RWPE1 (cell line): ENCODE results near the gene APLN.

Source experiments
- CTCF ChIA-PET: fragments of 350-600 bp; sonication (Branson Sonifier 250); formaldehyde crosslinking; extraction: SDS; loops from one replicate; lab custom pipeline; 2021; lab: Yijun Ruan, JAX
- POLR2A ChIA-PET: fragments of 400-600 bp; formaldehyde crosslinking; extraction: SDS; loops from one replicate; lab custom pipeline; 2020; ENCODE audit warnings: antibody characterized with exemption; ENCODE audit not compliant: low non-redundant PET; lab: Yijun Ruan, JAX
- DNase-seq: peaks from one replicate; pipeline ENCODE4 v3.0.0; 2012; ENCODE audit warnings: low spot score
- H3K27ac ChIP-seq: fragments of 450-650 bp; 2 replicates; pipeline ENCODE4 v1.5.1; 2017
- TF ChIP-seq, protein P1 (sequence below): fragments of 450-650 bp; conservative IDR thresholded peaks from 2 replicates; pipeline ENCODE4 v1.5.1; 2017; ENCODE audit warnings: low read depth, mild to moderate bottlenecking

APLN gene

DNA sequence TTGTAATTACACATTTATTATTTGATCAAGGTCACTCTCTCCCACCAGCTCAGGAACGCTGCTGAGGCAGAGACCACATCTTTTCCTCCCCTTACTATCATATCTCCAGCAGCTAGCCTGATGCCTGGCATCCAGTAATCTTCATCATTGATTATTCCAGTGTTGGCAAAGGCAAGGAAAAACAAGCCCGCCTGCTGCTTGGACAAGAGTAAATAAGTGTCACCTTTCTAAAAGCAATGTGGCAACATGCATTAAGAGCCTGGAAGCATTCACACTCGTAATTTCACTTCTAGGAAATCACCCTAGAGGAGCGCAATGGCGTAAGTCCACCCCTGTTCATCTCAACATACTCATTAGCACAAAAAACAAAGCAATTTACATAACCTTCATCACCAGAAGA, 54.8 kb downstream of the APLN start:
- ChIA-PET POLR2A (no interaction called here), CTCF (no interaction called here)
- no peak for DNase-seq
- TF ChIP-seq, protein P1, sequence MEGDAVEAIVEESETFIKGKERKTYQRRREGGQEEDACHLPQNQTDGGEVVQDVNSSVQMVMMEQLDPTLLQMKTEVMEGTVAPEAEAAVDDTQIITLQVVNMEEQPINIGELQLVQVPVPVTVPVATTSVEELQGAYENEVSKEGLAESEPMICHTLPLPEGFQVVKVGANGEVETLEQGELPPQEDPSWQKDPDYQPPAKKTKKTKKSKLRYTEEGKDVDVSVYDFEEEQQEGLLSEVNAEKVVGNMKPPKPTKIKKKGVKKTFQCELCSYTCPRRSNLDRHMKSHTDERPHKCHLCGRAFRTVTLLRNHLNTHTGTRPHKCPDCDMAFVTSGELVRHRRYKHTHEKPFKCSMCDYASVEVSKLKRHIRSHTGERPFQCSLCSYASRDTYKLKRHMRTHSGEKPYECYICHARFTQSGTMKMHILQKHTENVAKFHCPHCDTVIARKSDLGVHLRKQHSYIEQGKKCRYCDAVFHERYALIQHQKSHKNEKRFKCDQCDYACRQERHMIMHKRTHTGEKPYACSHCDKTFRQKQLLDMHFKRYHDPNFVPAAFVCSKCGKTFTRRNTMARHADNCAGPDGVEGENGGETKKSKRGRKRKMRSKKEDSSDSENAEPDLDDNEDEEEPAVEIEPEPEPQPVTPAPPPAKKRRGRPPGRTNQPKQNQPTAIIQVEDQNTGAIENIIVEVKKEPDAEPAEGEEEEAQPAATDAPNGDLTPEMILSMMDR, result no peak
- H3K27ac ChIP-seq, result peak overlapping the region; percentile 68

DNA sequence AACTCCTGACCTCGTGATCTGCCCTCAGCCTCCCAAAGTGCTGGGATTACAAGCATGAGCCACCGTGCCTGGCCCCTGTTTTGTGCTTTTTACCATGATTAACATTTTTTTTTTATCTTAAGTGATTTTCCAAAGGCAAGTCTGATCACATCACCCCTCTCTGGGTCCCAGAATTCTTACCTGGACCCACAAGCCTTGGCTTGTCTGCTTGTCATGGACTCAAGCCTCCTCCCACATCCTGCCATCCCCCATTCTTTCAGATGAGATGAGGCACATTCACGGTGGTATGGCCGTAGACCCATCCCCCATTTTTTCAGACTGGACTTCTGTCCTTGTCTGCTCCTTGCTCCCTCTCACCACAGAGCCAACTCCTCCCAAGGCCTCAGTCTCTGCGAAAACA, 55.3 kb downstream of the APLN start:
- H3K27ac ChIP-seq, result peak overlapping the region; percentile 68
- peak; percentile 49 for DNase-seq
- TF ChIP-seq, protein P1, result no peak
- CTCF ChIA-PET, result no interaction called here
- POLR2A ChIA-PET, result no interaction called here

DNA sequence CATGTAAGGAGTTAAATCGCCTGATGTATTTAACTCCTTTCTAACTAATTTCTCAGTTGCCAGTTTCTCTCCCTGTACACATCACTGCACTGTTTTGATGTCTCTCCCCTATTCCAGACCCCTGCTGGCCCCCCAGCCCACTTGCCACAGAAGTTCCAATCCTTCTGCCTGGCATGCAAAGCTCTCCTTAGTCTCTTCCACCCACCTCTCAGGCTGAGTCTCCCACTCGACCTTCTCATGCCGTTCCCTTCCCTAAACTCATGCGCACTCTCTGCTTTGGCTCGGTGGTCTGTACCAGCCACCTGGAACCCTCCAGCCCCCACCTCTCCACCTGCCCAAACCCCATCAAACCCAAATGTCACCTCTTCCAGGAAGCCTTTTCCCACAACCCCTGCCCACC, 56.9 kb downstream of the APLN start:
- no peak for DNase-seq
- ChIA-PET CTCF (no interaction called here), POLR2A (no interaction called here)
- TF ChIP-seq, protein P1, result no peak
- H3K27ac ChIP-seq, result no peak overlapping the region

DNA sequence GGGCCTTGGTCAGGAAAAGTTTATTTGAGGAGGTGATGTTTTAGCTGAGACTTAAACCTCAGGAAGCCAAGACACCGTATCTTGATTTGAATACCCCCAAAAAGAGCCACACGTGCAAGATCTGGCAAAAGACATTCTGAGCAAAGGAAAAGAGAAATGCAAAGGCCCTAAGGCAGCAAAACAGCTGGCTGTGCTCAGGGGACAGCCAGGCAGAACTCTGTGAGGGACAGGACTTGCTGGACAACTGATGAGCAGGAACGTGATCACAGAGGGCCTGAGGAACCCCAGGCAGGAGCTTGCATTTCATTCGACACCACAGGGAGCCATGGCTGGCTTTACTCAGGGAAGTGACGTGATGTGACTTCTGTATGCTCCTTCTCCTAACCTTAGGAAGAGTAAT, 58.7 kb downstream of the APLN start:
- H3K27ac ChIP-seq, result no peak overlapping the region
- TF ChIP-seq, protein P1, result no peak
- no peak for DNase-seq
- ChIA-PET CTCF (no interaction called here), POLR2A (no interaction called here)
